ENCODE measurements around the gene CSNK2A1.
"Not testable (repeated sequence)": the region's sequence is repeated elsewhere in the genome, so short reads cannot be mapped to it uniquely, and the experiment has no call there.

The CSNK2A1 gene

DNA sequence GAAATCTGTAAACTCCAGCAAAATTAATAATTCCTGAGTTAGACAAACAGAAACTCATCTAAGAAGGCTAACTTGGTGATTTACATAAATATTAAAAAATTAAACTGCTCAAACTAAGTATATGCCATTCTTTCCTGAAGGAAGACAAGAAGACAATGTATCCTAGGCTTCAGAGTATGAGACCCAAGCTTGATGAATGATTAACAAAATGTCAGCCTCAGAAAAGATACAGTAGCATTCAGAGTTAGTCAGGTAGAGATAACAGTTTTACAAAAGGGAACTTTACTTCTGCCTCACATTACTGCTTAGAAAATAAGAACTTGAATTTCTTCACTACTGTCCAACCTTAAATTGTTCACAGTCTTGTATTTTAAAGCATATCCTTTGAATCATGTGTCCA lies 12.0 kb downstream of the CSNK2A1 start:
- DNase-seq = no peak

DNA sequence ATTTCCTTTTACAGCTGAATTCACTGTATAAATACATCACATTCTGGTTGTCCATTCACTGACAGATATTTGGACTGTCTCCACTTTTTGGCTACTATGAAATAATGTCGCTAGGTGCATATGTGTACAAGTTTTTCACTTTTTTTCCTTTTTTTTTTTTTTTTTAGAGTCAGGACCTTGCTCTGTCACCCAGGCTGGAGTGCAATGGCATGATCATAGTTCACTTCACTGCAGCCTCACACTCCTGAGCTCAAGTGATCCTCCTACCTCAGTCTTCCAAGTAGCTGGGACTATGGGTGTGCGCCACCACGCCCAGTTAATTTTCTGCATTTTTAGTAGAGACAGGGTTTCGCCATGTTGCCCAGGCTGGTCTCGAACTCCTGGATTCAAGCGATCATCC lies 13.3 kb downstream of the CSNK2A1 start:
- DNase-seq = no peak

GRCh38 chr20:528923-529604 lies 14.5 kb downstream of the CSNK2A1 start:
- no peak for DNase-seq

GRCh38 chr20:527571-527886 lies 16.1 kb downstream of the CSNK2A1 start:
- DNase-seq = no peak

DNA sequence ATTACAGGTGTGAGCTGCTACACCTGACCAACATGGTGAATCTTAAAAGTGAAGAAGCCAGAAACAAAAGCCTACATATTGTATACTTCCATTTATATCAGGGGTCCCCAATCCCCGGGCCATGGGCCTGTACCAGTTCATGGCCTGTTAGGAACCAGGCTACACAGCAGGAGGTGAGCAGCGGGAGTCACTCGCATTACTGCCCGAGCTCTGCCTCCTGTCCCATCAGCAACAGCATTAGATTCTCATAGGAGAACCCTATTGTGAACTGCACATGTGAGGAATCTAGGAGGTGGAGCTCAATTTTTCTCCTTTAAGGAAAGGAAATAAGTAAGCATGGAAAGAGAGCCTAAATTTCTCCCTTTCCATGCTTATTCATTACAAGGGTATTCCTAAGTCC lies 21.7 kb downstream of the CSNK2A1 start:
- DNase-seq = no peak

- DNase-seq = no peak
Measured at GRCh38 chr20:519999-520398, 23.6 kb downstream of the CSNK2A1 start.

DNA sequence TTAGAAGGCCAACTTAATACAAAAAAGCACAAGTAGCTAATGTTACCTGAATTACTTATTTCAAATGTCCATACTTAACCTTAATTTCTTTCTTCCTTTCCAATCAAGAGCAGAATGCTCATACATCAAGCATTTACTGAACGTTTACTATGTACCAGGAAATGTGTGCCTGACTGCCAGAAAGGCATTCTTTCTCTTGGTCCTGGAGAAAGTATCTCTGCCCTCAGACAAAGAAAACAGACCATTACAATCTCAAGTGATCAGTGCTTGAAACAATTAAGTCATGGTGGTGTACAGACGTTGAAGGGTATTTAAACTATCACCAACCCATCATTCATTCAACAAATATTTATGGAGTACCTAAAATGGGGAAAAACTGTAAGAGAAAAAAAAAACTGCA lies 26.4 kb downstream of the CSNK2A1 start:
- no peak for DNase-seq

DNA sequence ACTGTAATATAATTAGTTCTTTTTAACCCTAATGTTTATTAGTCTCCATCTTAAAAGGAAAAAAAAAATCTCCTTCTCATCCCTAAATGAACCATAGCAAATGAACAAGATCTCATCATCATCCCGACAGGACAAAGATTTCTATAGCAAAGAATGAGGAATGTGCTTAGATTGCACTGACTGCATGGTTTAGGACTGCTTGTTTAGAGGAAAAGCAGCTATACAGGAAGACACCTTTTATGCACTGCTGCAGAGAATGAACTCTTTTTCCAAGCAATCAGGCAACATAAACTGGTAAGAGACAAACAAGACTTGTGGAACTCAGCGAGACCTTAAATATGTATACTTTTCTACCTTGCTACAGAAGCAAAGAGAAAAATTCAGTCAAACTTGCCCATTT lies 26.8 kb downstream of the CSNK2A1 start:
- DNase-seq = no peak

GRCh38 chr20:515696-516095 lies 27.9 kb downstream of the CSNK2A1 start:
- DNase-seq = no peak

DNA sequence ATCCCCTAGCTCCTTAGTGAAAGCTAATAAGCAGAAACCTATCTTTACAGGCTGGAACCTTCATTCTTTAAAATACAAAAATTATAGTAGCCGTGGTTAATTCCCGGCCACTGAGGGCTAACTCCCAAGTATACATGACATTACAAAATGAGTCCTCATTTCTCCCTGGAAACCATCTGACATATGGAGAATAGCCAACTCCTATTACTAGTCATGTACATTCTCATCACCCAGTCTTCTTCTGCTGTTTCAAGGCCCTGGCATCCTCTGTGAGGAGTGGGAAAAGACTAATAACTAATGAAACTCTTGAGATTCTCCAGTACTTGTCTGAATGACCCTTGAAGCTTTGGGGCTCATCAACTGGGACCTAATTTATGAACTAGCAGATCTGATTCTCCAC lies 30.2 kb downstream of the CSNK2A1 start:
- no peak for DNase-seq

DNA sequence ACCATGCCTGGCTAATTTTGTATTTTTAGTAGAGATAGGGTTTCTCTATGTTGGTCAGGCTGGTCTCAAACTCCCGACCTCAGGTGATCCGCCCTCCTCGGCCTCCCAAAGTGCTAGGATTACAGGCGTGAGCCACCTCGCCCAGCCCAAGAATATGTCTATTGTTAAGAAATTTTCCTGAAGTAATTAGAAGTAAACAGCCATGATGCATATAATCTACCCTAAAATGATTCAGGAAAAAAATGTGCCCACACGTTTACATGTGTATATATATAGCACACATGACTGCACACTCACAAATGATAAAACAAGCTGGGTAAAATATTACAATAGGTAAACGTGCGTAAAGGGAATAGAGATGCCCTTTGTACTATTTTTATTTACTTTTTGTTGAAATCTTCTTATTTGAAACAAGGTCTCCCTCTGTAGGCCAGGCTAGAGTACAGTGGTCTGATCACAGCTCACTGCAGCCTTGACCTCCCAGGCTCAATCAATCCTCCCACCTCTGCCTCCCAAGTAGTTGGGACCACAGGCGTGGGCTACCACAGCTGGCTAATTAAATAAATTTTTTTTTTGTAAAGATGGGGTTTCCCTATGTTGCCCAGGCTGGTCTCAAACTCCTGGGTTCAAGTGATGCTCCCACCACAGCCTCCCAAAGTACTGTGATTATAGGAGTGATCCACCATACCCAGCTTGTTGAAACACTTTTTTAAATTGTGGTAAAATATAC lies 33.1 kb downstream of the CSNK2A1 start:
- not testable (repeated sequence) for DNase-seq

DNA sequence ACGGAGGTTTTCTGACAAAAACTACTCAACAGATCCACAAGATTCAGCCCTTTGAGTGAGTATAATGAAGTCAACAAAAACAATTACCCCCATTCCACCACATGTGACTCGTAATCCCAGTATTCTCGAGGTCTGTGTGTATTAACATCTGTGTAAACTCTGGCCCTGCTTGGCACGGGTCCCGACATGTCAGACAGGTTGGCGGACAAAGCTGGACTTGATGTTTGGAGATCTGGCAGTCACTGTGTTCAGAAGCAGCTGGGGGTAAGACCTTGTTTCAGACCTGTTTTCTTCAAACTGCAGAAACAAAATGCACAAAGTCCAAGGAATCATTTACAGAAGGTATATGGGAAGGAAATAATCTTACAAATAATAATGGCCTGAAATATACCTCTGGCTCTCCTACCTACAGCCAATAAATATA lies 35.2 kb downstream of the CSNK2A1 start:
- not testable (repeated sequence) for DNase-seq

GRCh38 chr20:507761-508332 lies 35.7 kb downstream of the CSNK2A1 start:
- no peak for DNase-seq

GRCh38 chr20:507006-507758 lies 36.4 kb downstream of the CSNK2A1 start:
- DNase-seq = no peak

DNA sequence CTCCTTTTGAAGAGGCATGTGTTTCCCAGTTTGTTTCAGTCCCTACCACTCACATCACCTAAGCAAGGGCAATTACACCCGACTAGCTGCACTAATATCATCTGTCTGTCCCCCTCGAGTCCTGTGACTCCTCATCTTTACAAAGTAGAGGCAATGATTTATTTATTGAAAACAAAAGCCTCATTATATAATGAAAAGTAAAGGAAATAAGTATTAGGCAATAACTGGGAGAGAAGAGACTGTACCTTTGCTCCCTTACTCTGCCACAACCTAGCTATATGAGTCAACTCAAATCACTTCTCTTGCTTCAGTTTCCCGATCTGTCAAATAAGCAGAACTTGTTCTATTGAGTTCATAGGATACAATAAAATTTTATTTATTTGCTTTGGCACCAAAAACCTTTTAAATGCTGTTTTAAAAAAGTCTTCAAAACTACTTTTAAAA lies 38.9 kb downstream of the CSNK2A1 start:
- no peak for DNase-seq

DNA sequence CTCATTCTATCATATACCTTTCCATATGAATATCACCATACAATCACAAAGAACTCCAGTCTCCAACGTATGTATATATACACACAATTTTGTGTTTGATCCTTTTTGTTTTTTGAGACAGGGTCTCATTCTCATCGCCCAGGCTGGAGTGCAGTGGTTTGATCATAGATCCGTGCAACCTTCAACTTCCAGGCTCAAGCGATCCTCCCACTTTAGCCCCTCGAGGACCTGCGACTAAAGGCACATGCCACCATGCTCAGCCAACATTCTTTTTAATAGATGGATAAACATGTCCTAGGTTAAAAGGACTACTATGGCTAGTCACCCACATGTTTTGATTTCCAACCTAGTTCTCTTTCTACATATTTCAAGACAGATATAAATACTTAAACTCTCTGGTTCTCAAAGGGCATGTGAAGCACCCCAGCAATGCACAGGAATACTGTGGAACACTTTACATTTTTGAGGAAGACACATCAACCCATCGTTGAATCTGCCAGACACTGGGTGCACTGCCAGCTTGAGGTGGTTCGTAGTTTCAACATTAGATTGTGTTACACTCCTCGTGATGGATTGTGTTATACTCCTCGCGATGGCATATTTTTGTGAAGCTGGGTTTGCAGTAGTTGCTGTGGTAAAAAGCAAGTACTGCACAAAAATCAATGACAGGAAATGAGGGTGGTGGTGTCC lies 40.4 kb downstream of the CSNK2A1 start:
- DNase-seq = no peak

DNA sequence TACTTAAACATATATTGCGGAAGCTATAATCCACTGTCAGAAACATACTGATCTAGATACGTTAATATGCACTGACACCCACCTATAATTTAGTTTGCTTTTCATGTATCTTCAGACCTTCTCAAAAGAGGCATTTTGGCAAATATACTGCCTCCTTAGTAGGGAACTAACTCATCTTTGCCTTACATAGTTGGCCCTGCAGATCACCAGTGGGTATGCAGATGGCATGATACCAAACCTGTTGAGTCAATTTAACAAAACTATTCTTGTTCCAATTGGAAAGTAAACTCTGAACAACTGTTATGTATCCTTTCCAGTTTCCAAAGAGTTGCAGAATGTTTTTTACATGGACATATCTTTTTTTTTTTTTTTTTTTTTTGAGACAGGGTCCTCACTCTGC lies 45.6 kb downstream of the CSNK2A1 start:
- DNase-seq = no peak

GRCh38 chr20:496126-496696 lies 47.4 kb downstream of the CSNK2A1 start:
- no peak for DNase-seq

GRCh38 chr20:492159-492558 lies 51.4 kb downstream of the CSNK2A1 start:
- no peak for DNase-seq

DNA sequence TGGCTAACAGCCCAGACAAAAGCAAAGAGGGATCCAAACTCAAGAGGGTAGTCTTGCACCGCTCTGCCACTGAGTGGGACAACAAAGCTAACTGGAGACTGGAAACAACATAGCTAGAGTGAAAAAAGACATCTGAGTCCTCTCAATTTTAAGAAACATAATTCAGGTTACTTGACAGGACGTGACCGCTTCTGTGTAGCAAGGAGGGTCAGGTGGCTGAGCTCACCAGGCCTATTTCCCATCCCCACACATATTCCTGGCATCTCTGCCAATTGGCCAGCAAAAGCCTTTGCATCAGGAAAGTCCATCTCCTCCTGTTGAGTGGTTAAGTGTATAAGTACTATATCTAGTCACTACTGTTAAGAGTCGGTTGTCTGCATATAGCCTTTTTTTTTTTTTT lies 55.9 kb downstream of the CSNK2A1 start:
- DNase-seq = no peak

DNA sequence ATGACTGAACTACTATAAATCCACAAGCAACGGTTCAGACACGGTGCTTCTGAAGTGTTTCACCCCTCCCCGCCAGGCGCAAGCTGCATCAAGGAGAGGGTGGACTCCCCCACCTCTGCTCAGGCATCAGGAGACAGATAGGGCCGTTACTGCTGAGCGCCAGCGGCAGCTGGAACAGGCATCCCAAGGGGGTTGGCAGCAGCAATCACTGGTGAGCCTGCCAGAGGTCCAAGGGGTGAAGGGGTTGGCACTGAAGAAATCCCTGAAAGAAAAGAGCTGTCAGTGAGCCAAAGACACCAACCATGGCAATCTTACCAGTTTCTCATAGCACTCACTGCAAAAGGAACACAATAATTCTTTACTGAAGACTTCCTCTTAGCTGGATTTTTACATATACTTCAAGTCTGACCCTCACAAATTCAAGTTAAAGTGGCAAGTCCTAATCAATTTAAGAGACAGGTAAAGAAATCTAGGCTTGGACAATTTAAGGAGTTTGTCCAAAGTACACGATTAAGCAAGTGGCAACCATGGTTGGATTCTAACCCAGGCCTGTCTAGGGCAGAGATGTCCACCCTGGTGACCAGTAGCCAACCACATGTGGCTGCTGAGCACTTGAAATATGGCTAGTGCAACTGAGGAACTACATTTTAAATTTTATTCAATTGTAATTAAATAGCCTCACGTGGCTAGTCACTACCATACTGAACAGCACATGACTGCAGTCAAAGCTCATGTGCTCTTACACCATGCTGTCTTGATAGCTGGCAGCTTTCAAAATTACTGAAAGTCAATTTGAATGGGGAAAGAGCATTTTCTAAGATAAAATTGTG lies 59.6 kb downstream of the CSNK2A1 start:
- no peak for DNase-seq

- DNase-seq = peak in 1 of 2 donors; percentile 54
Measured at GRCh38 chr20:481167-481566, 62.4 kb downstream of the CSNK2A1 start.

Data from CD4-positive, alpha-beta T cell treated with Interleukin-4 for 1 hour (primary cell).